ENCODE measurements around the gene KRT23. TPM values are rescaled to one million over a fixed set of nuclear protein-coding genes. Genes with fewer than 3 reads are reported as not detected.

KRT23 gene
- total RNA-seq, 1 donor from 2014 or later, result 7.0 TPM

Other genes with a start within 250 kb of the KRT23 start
- gene KRT24, start 233.9 kb downstream of the KRT23 start, total RNA-seq, result 0.17 TPM
- not detected for gene KRT25, start 182.3 kb downstream of the KRT23 start, total RNA-seq
- not detected for gene KRT26, start 165.4 kb downstream of the KRT23 start, total RNA-seq
- not detected for gene KRT27, start 155.1 kb downstream of the KRT23 start, total RNA-seq
- gene KRT28, start 137.7 kb downstream of the KRT23 start, total RNA-seq, result not detected
- gene KRT10, start 115.0 kb downstream of the KRT23 start, total RNA-seq, result 30.1 TPM
- gene KRT12, start 70.4 kb downstream of the KRT23 start, total RNA-seq, result not detected
- 0.32 TPM for gene KRT20, start 52.4 kb downstream of the KRT23 start, total RNA-seq
- gene KRT39, start 29.3 kb upstream of the KRT23 start, total RNA-seq, result not detected
- gene KRT40, start 46.7 kb upstream of the KRT23 start, total RNA-seq, result not detected
- gene KRTAP3-3, start 56.5 kb upstream of the KRT23 start, total RNA-seq, result not detected
- not detected for gene KRTAP3-2, start 62.3 kb upstream of the KRT23 start, total RNA-seq
- gene KRTAP3-1, start 71.5 kb upstream of the KRT23 start, total RNA-seq, result not detected
- not detected for gene KRTAP1-5, start 89.6 kb upstream of the KRT23 start, total RNA-seq
- gene KRTAP1-4, start 92.5 kb upstream of the KRT23 start, total RNA-seq, result not detected
- not detected for gene KRTAP1-3, start 97.2 kb upstream of the KRT23 start, total RNA-seq
- gene KRTAP1-1, start 103.8 kb upstream of the KRT23 start, total RNA-seq, result not detected
- not detected for gene KRTAP2-1, start 109.7 kb upstream of the KRT23 start, total RNA-seq
- gene KRTAP2-2, start 117.6 kb upstream of the KRT23 start, total RNA-seq, result not detected
- not detected for gene KRTAP2-3, start 122.5 kb upstream of the KRT23 start, total RNA-seq
- gene KRTAP2-4, start 128.2 kb upstream of the KRT23 start, total RNA-seq, result not detected
- gene KRTAP4-7, start 146.5 kb upstream of the KRT23 start, total RNA-seq, result not detected
- gene KRTAP4-8, start 160.5 kb upstream of the KRT23 start, total RNA-seq, result not detected
- not detected for gene KRTAP4-16, start 164.6 kb upstream of the KRT23 start, total RNA-seq
- gene KRTAP4-9, start 167.7 kb upstream of the KRT23 start, total RNA-seq, result not detected
- gene KRTAP4-11, start 180.7 kb upstream of the KRT23 start, total RNA-seq, result not detected
- not detected for gene KRTAP4-12, start 186.5 kb upstream of the KRT23 start, total RNA-seq
- gene KRTAP4-6, start 202.9 kb upstream of the KRT23 start, total RNA-seq, result not detected
- not detected for gene KRTAP4-5, start 212.2 kb upstream of the KRT23 start, total RNA-seq
- gene KRTAP4-4, start 223.1 kb upstream of the KRT23 start, total RNA-seq, result not detected
- gene KRTAP4-3, start 230.6 kb upstream of the KRT23 start, total RNA-seq, result not detected
- not detected for gene KRTAP4-2, start 240.6 kb upstream of the KRT23 start, total RNA-seq
- gene KRTAP4-1, start 247.3 kb upstream of the KRT23 start, total RNA-seq, result not detected